H1 (cell line): ENCODE data around the gene CPZ.

Experiments used
- CEBPB ChIP-seq: IDR thresholded peaks from 2 replicates; pipeline ENCODE4 v1.6.1; 2012; ENCODE audit warnings: low read depth, low read length
- EP300 ChIP-seq, 2 experiments: IDR thresholded peaks; 1 replicate in 1 of 2; 2 replicates in 1 of 2; pipeline ENCODE4 v1.6.1; 2011 to 2012; ENCODE audit warnings: low read depth in 2 of 2, low read length in 2 of 2, mild to moderate bottlenecking in 2 of 2, borderline replicate concordance in 1 of 2, inconsistent platforms in 1 of 2, moderate library complexity in 1 of 2
- JUND ChIP-seq: IDR thresholded peaks from 2 replicates; pipeline ENCODE4 v1.6.1; 2011; ENCODE audit warnings: mild to moderate bottlenecking, improper control_type of control experiment, low read length
- MAFK ChIP-seq: IDR thresholded peaks from 2 replicates; pipeline ENCODE4 v1.6.1; 2012; ENCODE audit warnings: low read depth, mild to moderate bottlenecking, improper control_type of control experiment, low read length
- POLR2A ChIP-seq, 2 experiments: IDR thresholded peaks; 1 replicate in 1 of 2; 2 replicates in 1 of 2; pipeline ENCODE4 v1.6.1; 2011; ENCODE audit warnings: low read depth in 2 of 2, low read length in 2 of 2, mild to moderate bottlenecking in 2 of 2; ENCODE audit errors: control extremely low read depth in 1 of 2
- POLR2AphosphoS5 ChIP-seq: IDR thresholded peaks from 2 replicates; pipeline ENCODE4 v1.6.1; 2011; ENCODE audit warnings: low read depth, low read length
- SIN3A ChIP-seq, 2 experiments: IDR thresholded peaks in 1 of 2; conservative IDR thresholded peaks in 1 of 2; 2 replicates each; pipeline ENCODE4 v1.6.1; 2011 to 2012; ENCODE audit warnings: low read length in 2 of 2, improper control_type of control experiment in 1 of 2, low read depth in 1 of 2, mild to moderate bottlenecking in 1 of 2
- YY1 ChIP-seq: IDR thresholded peaks from 2 replicates; pipeline ENCODE4 v1.6.1; 2011; ENCODE audit warnings: low read depth, mild to moderate bottlenecking, low read length
- TF ChIP-seq, protein P1 (sequence below), 3 experiments: IDR thresholded peaks; 1 replicate in 2 of 3; 2 replicates in 1 of 3; pipeline versions ENCODE4 v1.5.1 to v1.6.1; 2011; ENCODE audit warnings: low read length in 3 of 3, mild to moderate bottlenecking in 3 of 3, inconsistent platforms in 2 of 3, low read depth in 1 of 3, moderate library complexity in 1 of 3; ENCODE audit not compliant: insufficient read depth in 1 of 3; ENCODE audit errors: control extremely low read depth in 1 of 3
- TF ChIP-seq, protein P2 (sequence below): fragments of 300-600 bp; sonication (generic); IDR thresholded peaks from 2 replicates; pipeline ENCODE4 v1.7.1; 2012; ENCODE audit warnings: low read length, moderate library complexity, mild to moderate bottlenecking, inconsistent platforms; ENCODE audit not compliant: insufficient replicate concordance

DNA sequence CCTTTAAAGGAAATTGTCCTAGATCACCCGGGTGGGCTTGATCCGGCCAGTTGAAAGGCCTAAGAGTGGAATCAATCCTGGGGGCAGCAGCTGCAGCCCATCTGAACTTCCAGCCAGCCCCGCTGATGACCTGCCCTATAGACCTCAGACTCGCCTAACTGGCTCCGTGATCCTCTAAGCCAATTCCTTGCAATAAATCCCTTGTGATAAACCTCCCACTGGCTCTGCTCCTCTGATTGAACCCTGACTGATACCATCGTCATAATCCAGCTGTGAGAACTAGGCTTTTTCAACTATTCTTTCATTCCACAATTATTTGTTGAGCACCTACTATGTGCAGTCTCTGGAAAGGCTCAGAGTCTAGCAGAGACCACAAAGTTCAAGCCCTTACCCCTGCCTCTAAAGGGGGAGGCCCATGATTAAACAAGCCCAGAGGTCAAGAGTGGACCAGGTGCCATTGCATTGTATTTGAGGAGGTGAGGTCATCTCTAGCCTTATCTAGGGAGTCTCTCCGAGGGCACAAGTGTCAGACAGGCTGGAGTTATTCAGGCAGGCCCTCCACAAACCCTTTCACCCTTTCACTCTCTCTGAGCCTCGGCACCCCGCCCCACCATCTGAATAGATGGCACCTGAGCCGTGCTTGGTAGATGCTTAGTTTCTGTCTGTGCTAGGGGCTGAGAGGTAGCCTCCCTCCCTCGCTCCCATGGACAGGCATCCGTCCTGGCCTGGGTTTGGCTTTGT lies 32.9 kb upstream of the CPZ start:
- TF ChIP-seq JUND (no peak), POLR2AphosphoS5 (no peak), POLR2A (IDR thresholded peaks at IDR 0.05; ENCODE audit: control extremely low read depth in 1 of 2, low read depth in 2 of 2, low read length in 2 of 2) (no peak), MAFK (no peak), SIN3A (conservative IDR thresholded peaks at IDR 0.05 in 1 of 2, IDR thresholded peaks at IDR 0.05 in 1 of 2; ENCODE audit: low read depth in 1 of 2, low read length in 2 of 2) (no peak), EP300 (IDR thresholded peaks at IDR 0.05; ENCODE audit: borderline replicate concordance in 1 of 2, low read depth in 2 of 2, low read length in 2 of 2) (no peak), YY1 (no peak), CEBPB (no peak)
- TF ChIP-seq, protein P1, sequence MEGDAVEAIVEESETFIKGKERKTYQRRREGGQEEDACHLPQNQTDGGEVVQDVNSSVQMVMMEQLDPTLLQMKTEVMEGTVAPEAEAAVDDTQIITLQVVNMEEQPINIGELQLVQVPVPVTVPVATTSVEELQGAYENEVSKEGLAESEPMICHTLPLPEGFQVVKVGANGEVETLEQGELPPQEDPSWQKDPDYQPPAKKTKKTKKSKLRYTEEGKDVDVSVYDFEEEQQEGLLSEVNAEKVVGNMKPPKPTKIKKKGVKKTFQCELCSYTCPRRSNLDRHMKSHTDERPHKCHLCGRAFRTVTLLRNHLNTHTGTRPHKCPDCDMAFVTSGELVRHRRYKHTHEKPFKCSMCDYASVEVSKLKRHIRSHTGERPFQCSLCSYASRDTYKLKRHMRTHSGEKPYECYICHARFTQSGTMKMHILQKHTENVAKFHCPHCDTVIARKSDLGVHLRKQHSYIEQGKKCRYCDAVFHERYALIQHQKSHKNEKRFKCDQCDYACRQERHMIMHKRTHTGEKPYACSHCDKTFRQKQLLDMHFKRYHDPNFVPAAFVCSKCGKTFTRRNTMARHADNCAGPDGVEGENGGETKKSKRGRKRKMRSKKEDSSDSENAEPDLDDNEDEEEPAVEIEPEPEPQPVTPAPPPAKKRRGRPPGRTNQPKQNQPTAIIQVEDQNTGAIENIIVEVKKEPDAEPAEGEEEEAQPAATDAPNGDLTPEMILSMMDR (IDR thresholded peaks at IDR 0.05; ENCODE audit: control extremely low read depth in 1 of 3, insufficient read depth in 1 of 3, low read depth in 1 of 3, low read length in 3 of 3), result no peak
- TF ChIP-seq, protein P2, sequence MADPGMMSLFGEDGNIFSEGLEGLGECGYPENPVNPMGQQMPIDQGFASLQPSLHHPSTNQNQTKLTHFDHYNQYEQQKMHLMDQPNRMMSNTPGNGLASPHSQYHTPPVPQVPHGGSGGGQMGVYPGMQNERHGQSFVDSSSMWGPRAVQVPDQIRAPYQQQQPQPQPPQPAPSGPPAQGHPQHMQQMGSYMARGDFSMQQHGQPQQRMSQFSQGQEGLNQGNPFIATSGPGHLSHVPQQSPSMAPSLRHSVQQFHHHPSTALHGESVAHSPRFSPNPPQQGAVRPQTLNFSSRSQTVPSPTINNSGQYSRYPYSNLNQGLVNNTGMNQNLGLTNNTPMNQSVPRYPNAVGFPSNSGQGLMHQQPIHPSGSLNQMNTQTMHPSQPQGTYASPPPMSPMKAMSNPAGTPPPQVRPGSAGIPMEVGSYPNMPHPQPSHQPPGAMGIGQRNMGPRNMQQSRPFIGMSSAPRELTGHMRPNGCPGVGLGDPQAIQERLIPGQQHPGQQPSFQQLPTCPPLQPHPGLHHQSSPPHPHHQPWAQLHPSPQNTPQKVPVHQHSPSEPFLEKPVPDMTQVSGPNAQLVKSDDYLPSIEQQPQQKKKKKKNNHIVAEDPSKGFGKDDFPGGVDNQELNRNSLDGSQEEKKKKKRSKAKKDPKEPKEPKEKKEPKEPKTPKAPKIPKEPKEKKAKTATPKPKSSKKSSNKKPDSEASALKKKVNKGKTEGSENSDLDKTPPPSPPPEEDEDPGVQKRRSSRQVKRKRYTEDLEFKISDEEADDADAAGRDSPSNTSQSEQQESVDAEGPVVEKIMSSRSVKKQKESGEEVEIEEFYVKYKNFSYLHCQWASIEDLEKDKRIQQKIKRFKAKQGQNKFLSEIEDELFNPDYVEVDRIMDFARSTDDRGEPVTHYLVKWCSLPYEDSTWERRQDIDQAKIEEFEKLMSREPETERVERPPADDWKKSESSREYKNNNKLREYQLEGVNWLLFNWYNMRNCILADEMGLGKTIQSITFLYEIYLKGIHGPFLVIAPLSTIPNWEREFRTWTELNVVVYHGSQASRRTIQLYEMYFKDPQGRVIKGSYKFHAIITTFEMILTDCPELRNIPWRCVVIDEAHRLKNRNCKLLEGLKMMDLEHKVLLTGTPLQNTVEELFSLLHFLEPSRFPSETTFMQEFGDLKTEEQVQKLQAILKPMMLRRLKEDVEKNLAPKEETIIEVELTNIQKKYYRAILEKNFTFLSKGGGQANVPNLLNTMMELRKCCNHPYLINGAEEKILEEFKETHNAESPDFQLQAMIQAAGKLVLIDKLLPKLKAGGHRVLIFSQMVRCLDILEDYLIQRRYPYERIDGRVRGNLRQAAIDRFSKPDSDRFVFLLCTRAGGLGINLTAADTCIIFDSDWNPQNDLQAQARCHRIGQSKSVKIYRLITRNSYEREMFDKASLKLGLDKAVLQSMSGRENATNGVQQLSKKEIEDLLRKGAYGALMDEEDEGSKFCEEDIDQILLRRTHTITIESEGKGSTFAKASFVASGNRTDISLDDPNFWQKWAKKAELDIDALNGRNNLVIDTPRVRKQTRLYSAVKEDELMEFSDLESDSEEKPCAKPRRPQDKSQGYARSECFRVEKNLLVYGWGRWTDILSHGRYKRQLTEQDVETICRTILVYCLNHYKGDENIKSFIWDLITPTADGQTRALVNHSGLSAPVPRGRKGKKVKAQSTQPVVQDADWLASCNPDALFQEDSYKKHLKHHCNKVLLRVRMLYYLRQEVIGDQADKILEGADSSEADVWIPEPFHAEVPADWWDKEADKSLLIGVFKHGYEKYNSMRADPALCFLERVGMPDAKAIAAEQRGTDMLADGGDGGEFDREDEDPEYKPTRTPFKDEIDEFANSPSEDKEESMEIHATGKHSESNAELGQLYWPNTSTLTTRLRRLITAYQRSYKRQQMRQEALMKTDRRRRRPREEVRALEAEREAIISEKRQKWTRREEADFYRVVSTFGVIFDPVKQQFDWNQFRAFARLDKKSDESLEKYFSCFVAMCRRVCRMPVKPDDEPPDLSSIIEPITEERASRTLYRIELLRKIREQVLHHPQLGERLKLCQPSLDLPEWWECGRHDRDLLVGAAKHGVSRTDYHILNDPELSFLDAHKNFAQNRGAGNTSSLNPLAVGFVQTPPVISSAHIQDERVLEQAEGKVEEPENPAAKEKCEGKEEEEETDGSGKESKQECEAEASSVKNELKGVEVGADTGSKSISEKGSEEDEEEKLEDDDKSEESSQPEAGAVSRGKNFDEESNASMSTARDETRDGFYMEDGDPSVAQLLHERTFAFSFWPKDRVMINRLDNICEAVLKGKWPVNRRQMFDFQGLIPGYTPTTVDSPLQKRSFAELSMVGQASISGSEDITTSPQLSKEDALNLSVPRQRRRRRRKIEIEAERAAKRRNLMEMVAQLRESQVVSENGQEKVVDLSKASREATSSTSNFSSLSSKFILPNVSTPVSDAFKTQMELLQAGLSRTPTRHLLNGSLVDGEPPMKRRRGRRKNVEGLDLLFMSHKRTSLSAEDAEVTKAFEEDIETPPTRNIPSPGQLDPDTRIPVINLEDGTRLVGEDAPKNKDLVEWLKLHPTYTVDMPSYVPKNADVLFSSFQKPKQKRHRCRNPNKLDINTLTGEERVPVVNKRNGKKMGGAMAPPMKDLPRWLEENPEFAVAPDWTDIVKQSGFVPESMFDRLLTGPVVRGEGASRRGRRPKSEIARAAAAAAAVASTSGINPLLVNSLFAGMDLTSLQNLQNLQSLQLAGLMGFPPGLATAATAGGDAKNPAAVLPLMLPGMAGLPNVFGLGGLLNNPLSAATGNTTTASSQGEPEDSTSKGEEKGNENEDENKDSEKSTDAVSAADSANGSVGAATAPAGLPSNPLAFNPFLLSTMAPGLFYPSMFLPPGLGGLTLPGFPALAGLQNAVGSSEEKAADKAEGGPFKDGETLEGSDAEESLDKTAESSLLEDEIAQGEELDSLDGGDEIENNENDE, result no peak
